ENCODE results near the gene CELF6.

CELF6 gene

GRCh38 chr15:72249142-72249810 lies 70.7 kb downstream of the CELF6 start:
- H3K4me3 ChIP-seq (ENCODE audit: low read depth, low read length): no peak overlapping the region
- POLR2A ChIA-PET: interaction anchor here (0.6 kb wide), 1 partner anchor 42 kb away, joined by 3 read pairs; no protein-coding TSS in a partner anchor
- no peak for DNase-seq (ENCODE audit: low read depth, low spot score)
- TF ChIP-seq, protein P1, sequence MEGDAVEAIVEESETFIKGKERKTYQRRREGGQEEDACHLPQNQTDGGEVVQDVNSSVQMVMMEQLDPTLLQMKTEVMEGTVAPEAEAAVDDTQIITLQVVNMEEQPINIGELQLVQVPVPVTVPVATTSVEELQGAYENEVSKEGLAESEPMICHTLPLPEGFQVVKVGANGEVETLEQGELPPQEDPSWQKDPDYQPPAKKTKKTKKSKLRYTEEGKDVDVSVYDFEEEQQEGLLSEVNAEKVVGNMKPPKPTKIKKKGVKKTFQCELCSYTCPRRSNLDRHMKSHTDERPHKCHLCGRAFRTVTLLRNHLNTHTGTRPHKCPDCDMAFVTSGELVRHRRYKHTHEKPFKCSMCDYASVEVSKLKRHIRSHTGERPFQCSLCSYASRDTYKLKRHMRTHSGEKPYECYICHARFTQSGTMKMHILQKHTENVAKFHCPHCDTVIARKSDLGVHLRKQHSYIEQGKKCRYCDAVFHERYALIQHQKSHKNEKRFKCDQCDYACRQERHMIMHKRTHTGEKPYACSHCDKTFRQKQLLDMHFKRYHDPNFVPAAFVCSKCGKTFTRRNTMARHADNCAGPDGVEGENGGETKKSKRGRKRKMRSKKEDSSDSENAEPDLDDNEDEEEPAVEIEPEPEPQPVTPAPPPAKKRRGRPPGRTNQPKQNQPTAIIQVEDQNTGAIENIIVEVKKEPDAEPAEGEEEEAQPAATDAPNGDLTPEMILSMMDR (IDR thresholded peaks at IDR 0.05; ENCODE audit: insufficient read depth, low read length, missing control alignments): no peak
- CTCF ChIA-PET: no interaction called here

- no peak for DNase-seq (ENCODE audit: low read depth, low spot score)
- H3K4me3 ChIP-seq (ENCODE audit: low read depth, low read length): no peak overlapping the region
- ChIA-PET CTCF (no interaction called here), POLR2A (interaction anchor here (0.6 kb wide), 1 partner anchor 41 kb away, joined by 3 read pairs; no protein-coding TSS in a partner anchor)
- TF ChIP-seq, protein P1 (IDR thresholded peaks at IDR 0.05; ENCODE audit: insufficient read depth, low read length, missing control alignments): no peak
These were observed 71.4 kb downstream of the CELF6 start for GRCh38 chr15:72248514-72248913.

GRCh38 chr15:72242775-72243370 lies 77.1 kb downstream of the CELF6 start:
- TF ChIP-seq, protein P1 (IDR thresholded peaks at IDR 0.05; ENCODE audit: insufficient read depth, low read length, missing control alignments): no peak
- no peak overlapping the region for H3K4me3 ChIP-seq (ENCODE audit: low read depth, low read length)
- POLR2A ChIA-PET: interaction anchor here (0.9 kb wide), 1 partner anchor 11 kb away, joined by 4 read pairs; the partner anchor contains the start of gene PKM
- CTCF ChIA-PET: interaction anchor here (1.0 kb wide), 1 partner anchor 43 kb away, joined by 3 read pairs; no protein-coding TSS in a partner anchor
- DNase-seq (ENCODE audit: low read depth, low spot score): no peak

DNA sequence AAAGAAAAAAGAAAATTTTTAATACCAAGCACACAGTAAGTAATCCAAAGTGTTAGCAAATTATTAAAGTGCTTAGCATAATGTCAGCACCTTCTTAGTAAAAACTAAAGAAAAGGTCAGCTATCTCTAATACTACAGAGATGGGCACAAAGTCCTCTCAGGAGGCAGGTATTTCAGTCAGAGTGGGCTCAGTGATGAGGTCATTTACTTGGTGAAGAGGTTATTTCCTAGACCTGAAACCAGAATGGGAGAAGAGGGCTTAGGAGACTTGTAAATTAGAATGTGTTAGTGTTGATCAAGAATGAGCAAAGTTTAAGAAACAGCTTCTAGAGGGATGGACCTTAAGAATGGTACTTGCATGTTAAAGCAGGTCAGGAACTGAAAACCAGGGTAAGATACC lies 80.3 kb downstream of the CELF6 start:
- TF ChIP-seq, protein P1 (IDR thresholded peaks at IDR 0.05; ENCODE audit: insufficient read depth, low read length, missing control alignments): no peak
- no peak for DNase-seq (ENCODE audit: low read depth, low spot score)
- no peak overlapping the region for H3K4me3 ChIP-seq (ENCODE audit: low read depth, low read length)
- CTCF ChIA-PET: interaction anchor here (1.1 to 2.4 kb wide), 5 partner anchors 9 to 34 kb away, joined by 3 to 8 read pairs (median 4); partner anchors contain the start of gene PKM
- POLR2A ChIA-PET: interaction anchor here (5.3 kb wide), 1 partner anchor 12 kb away, joined by 49 read pairs; no protein-coding TSS in a partner anchor

GRCh38 chr15:72238586-72238985 lies 81.4 kb downstream of the CELF6 start:
- CTCF ChIA-PET: interaction anchor here (1.1 to 2.4 kb wide), 4 partner anchors 11 to 38 kb away, joined by 4 to 8 read pairs (median 6); no protein-coding TSS in a partner anchor
- TF ChIP-seq, protein P1 (IDR thresholded peaks at IDR 0.05; ENCODE audit: insufficient read depth, low read length, missing control alignments): no peak
- POLR2A ChIA-PET: interaction anchor here (0.7 to 5.3 kb wide), 2 partner anchors 10 to 14 kb away, joined by 3 to 49 read pairs; no protein-coding TSS in a partner anchor
- no peak overlapping the region for H3K4me3 ChIP-seq (ENCODE audit: low read depth, low read length)
- DNase-seq (ENCODE audit: low read depth, low spot score): no peak

- ChIA-PET POLR2A (interaction anchor here (1.0 to 5.3 kb wide), 2 partner anchors 10 to 41 kb away, joined by 3 to 49 read pairs; partner anchors contain the start of gene GRAMD2A), CTCF (interaction anchor here (1.8 to 2.5 kb wide), 3 partner anchors 11 to 37 kb away, joined by 5 to 22 read pairs (median 6); no protein-coding TSS in a partner anchor)
- H3K4me3 ChIP-seq (ENCODE audit: low read depth, low read length): no peak overlapping the region
- TF ChIP-seq, protein P1 (IDR thresholded peaks at IDR 0.05; ENCODE audit: insufficient read depth, low read length, missing control alignments): no peak
- DNase-seq (ENCODE audit: low read depth, low spot score): no peak
These were observed 82.1 kb downstream of the CELF6 start for GRCh38 chr15:72237853-72238224.

All from AG04449 (cell line).